ENCODE results near the gene NBAS.
"Not testable (repeated sequence)": the region's sequence is repeated elsewhere in the genome, so short reads cannot be mapped to it uniquely, and the experiment has no call there.

The NBAS gene

DNA sequence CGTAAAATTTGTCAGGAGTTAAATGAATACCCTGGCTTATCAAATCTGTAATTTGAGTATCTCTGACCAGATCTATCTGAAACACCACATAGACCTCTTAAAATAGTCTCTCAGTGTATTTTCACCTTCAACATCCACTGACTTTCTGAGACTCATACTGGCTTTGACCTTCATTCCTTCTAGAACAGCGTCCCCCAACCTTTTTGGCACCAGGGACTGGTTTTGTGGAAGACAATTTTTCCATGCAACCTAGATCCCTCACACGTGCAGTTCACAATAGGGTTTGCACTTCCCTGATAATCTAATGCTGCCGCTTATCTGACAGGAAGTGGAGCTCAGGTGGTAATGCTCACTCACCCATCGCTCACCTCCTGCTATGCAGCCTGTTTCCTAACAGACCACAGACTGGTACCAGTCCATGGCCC lies 3.2 kb downstream of the NBAS start:
- no peak for DNase-seq

DNA sequence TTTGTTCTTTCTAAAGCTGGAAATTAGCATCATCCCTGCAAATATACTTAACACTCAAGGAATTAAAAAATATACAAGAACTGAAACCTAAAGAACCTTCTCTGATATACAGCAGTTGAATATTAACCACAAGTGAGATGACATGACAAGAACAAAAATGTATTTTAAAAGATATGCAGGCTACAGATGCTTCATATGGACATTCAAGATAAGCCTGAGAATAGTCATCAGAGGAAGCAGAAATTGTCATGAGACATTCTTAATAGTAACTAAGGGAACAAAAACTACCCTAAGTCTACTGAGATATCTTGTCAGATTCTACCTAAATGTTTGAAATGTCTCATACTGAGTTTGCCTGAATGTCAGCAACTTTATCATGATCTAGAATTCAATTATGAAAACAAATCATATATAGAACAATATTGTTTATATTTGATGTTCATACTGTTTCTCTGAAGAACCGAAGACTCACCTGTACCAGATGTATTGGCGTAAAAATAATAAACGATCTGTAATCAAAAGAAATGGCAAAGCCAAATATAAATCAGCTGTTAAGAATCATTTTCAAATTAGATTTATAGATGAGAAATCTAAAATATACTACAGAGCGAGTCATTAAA lies 4.7 kb downstream of the NBAS start:
- no peak for DNase-seq

- no peak for DNase-seq
These were observed 5.4 kb downstream of the NBAS start for GRCh38 chr2:15555760-15556193.

GRCh38 chr2:15554525-15555218 lies 6.5 kb downstream of the NBAS start:
- no peak for DNase-seq

- no peak for DNase-seq
These were observed 7.2 kb downstream of the NBAS start for GRCh38 chr2:15553951-15554350.

DNA sequence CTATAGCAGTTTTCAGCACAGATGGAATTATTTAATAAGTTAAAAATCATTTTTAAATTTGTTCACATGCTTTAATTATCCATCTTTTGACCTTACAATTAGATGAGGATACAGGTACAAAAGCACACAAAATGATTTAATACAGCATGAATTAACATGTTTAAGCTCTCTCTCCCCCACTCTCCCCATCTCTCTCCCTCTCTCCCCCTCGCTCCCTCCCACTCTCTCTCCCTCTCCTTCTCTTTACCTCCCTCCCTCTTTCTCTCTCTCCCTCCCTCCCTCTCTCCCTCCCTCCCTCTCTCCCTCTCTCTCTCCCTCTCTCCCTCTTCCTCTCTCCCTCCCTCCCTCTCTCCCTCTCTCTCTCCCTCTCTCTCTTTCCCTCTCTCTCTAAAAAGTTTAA lies 7.6 kb downstream of the NBAS start:
- no peak for DNase-seq

- no peak for DNase-seq
These were observed 12.2 kb downstream of the NBAS start for GRCh38 chr2:15548974-15549373.

GRCh38 chr2:15547115-15547876 lies 13.8 kb downstream of the NBAS start:
- DNase-seq: no peak

- DNase-seq: no peak
These were observed 14.6 kb downstream of the NBAS start for GRCh38 chr2:15546297-15547098.

GRCh38 chr2:15544227-15544626 lies 16.9 kb downstream of the NBAS start:
- DNase-seq: no peak

DNA sequence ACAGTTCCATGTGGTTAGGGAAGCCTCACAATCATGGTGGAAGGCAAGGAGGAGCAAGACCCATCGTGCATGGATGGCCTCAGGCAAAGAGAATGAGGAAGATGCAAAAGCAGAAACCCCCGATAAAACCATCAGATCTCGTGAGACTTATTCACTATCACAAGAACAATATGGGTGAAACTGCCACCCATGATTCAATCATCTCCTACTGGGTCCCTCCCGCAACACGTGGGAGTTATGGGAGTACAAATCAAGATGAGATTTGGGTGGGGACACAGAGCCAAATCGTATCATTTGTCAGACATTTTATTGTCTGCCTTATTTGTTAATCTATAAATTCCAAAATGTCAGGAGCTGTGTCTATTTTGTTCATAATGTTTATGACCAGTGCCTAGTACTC lies 17.6 kb downstream of the NBAS start:
- DNase-seq: no peak

DNA sequence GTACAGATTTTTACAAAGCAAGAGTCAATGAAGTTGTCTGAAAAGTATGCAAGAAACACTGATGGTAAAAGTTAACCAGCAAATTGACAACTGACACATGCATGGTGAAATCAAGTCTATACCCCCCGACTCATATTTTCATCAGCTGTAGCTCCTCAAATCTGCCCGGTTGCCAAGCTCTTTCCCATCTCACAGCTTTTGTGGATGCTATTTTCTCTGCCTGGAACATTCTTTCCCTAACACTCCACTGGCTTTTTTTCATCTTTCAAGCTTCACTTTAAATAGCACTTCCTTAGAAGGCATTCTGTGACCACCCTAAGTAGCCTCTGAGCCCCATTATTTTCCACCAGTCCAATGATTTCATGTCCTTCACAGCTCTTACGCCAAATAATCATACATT lies 18.1 kb downstream of the NBAS start:
- no peak for DNase-seq

DNA sequence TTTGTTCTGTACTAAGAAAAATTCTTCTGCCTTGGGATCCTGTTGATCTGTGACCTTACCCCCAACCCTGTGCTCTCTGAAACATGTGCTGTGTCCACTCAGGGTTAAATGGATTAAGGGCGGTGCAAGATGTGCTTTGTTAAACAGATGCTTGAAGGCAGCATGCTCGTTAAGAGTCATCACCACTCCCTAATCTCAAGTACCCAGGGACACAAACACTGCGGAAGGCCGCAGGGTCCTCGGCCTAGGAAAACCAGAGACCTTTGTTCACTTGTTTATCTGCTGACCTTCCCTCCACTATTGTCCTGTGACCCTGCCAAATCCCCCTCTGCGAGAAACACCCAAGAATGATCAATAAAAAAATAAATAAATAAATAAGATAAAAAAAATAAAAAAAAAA lies 18.9 kb downstream of the NBAS start:
- not testable (repeated sequence) for DNase-seq

- not testable (repeated sequence) for DNase-seq
These were observed 20.6 kb downstream of the NBAS start for GRCh38 chr2:15540523-15540922.

- DNase-seq: no peak
These were observed 21.1 kb downstream of the NBAS start for GRCh38 chr2:15539999-15540398.

DNA sequence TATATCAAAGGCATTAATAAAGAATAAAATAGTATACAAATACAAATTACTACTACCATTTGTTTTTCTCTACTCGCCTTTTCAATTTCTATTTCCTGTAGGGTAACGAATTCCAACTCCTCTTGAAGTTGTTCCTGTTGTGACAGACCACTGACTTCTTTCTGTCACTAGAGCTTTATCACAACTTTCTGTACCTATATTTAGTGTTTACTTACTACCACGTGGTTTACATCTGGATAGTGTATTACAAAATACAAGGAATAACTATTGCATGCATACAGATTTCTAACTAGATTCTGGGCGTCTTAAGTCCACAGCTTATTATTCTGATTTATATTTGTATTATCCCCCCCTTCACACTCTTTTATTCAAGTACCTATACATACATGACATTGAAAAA lies 22.3 kb downstream of the NBAS start:
- no peak for DNase-seq

DNA sequence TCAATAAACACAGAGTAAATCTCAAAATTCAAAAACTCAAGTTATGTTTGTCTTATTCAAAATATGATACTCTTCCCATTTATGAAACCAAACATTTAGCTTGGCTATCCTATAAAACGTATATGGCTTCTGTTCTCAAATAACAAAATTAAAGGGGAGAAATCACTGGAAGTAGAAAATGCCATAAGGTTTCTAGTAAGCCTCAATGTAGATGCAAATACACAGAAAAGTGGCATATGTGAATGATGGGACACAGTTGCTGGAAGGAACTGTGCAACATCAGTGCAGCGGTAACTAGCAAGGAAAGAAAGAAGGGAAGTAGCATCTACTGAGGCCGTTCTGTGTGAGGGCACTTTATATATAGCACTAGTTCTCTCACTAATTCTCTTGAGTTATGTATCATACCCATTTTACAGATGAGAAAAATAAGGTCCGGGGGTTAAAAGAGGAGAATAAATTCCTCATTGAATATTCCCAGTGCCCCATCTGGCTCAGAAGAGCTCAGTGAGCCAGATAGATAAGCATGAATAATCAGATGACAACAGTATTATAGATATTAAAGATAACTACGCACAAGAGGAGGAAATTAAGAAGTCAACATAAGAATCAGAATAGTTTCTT lies 27.2 kb downstream of the NBAS start:
- DNase-seq: no peak

DNA sequence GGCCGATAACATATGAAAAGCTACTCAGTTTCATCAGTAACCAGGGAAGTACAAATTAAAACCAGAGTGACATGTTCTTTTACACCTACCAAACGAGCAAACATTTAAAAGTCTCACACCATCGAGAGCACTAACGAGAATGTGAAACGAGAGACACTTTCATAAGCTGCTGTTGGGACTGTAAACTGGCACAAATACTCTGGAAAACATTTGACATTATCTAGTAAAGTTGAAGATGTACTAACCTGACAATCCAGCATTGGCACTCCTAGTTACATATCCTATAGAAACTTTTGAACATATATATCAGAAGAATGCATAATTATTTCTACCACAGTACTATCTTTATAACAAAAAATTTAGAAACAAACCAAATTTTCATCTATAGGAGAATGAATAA lies 28.1 kb downstream of the NBAS start:
- no peak for DNase-seq

DNA sequence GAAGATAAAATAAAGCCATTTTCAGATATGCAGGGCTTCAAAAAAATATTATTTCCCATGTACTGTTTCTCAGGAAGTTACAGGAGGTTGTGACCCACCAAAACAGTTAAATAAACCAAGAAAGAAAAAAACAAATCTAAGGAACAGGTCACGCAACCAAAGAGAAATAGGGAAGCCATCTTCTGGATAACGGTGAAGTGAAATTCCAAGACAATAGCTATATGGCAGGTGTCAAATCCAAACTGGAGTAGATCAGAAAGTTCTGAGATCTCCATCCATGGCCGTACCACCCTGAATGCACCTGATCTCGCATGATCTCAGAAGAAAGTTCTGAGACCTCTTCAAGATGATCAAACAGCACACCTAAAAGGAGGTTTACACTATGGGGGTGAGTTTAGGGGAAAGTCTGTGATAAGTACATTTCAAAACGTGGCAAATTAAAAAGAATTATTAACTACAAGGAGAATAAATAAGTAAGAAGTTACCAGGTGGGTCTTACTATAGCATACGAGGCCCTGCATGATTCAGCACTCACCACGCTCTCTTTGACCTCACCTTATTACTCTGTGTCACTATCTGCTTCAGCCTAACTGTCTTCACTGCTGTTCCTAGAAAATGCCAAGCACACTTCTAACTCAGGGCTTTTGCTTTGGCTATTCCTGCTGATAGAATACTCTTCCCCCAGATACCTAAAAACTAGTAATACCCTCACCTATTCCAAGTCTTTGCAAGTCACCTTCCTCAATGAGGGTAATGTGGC lies 29.9 kb downstream of the NBAS start:
- DNase-seq: no peak

- no peak for DNase-seq
These were observed 33.9 kb downstream of the NBAS start for GRCh38 chr2:15527074-15527739.

- no peak for DNase-seq
These were observed 39.4 kb downstream of the NBAS start for GRCh38 chr2:15521641-15522181.
